GM20000 (cell line): ENCODE data around the gene HAUS3.

Experiments
- DNase-seq: peaks from one replicate; pipeline ENCODE4 v3.0.0; 2012; ENCODE audit warnings: low spot score
- CTCF ChIP-seq: IDR thresholded peaks from 2 replicates; pipeline ENCODE4 v1.5.1; 2012; ENCODE audit warnings: mild to moderate bottlenecking, control low read depth; ENCODE audit errors: extremely low read depth, missing control alignments

The HAUS3 gene

DNA sequence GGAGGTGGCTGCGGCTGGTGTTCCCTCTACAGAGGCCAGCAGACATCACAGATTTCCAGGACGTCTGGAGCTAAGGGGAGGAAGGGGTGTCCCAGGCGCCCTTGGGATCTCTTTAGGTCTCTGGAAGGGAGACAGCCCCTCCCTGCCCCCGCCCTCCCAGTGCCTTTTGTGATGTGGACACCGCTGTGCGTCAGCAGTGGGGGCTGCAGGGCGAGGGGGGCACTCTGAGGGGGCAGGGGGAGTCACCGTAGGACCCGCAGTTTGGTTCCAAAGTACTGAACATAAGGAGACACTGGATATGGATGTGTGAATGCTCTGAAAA is 45.6 kb upstream of the HAUS3 start:
- no peak for TF ChIP-seq CTCF
- DNase-seq: no peak

DNA sequence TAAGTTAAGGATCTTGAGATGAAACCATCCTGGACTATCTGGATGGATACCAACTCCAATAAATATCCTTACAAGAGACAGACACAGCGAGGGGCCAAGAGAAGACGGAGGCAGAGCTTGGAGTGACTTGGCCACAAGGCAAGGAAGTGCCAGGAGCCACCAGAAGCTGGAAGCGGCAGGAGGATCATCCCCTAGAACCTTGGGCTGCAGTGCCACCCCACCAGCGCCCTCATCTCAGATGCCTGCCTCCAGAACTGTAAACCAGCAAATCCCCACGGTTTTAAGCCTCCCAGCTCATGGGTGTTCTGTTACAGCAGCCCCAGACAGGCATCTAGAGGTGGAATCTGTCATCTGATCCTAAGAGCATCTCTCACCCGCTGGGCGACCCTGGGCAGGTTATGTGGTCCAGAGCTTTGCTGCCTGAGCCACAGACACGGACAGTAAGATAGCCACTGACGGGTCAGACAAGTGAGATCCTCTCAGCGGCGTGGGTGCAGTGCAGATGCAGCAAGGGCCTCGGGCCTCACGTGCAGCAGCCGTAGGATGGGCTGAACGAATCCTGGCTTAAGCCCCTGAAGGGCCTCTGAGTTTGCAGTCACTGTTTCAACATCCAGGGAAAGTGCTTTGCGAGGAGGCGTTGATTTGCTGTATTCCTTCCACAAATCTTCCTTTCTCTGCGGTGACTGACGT is 45.1 kb upstream of the HAUS3 start:
- no peak for TF ChIP-seq CTCF
- DNase-seq: no peak

DNA sequence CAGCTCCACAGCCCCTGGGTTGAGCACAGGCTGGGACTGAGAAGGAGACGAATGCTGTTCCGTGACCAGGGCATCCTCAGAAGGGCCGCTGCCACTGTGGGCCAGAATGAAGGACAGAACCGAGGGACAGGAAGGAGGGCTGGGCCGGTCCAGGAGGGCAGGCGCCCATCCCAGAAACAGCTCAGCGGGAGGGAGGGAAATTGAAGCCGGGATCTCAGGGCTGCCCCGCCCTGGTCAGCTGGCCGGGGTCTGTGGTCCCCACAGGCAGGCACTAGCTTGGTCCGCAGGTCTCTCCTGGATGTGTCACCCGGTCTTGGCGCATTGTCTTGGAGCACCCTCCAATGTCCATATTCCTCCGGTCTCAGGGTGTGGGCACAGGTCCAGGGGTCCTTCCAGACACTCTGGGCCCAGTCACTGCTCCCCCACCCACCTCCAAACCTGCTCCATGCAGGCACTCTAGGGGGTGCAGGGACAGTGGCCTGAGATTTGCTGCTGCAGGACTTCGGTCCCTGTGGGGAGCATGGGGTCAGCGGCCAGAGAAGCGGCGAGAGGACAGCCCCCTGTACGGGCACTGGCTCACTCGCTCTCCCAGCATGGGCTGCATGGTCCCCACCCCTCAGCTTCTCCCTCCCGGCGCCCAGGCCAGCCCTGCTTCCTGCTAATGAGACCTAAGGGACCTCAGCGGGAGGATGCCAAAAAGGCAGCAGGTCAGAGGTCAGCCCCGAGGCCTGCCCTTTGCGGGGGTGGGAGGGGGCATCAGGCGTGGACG is 43.9 kb upstream of the HAUS3 start:
- TF ChIP-seq CTCF: no peak
- DNase-seq: no peak

DNA sequence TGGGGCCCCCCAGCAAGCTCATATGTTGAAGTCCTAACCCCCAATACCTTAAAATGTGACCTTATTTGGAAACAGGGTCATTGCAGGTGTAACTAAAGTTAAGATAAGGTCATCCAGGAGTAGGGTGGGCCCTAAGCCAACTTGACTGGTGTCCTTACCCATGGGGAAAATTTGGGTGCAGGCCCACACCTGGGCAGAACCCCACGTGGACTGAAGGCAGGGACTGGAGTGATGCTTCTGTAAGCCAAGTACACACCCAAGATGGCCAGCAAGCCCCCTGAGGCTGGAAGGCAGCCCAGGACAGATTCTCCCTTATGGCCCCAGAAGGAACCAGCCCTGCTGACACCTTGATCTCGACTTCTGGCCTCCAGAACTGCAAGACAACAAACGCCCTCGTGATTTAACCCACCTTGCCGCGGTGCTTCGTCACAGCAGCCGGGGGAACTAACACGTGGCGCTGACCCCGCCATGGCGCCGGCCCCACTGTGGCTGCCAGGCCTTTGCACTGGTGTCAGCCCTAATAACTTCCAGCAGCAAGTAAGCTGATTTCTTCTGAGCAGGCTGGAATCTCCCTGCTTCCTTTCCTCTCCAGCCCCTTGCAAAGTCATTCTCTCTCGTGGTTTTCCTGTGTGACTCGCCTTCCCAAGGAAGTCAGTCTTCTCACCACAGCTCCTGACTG is 43.2 kb upstream of the HAUS3 start:
- DNase-seq: no peak
- no peak for TF ChIP-seq CTCF

DNA sequence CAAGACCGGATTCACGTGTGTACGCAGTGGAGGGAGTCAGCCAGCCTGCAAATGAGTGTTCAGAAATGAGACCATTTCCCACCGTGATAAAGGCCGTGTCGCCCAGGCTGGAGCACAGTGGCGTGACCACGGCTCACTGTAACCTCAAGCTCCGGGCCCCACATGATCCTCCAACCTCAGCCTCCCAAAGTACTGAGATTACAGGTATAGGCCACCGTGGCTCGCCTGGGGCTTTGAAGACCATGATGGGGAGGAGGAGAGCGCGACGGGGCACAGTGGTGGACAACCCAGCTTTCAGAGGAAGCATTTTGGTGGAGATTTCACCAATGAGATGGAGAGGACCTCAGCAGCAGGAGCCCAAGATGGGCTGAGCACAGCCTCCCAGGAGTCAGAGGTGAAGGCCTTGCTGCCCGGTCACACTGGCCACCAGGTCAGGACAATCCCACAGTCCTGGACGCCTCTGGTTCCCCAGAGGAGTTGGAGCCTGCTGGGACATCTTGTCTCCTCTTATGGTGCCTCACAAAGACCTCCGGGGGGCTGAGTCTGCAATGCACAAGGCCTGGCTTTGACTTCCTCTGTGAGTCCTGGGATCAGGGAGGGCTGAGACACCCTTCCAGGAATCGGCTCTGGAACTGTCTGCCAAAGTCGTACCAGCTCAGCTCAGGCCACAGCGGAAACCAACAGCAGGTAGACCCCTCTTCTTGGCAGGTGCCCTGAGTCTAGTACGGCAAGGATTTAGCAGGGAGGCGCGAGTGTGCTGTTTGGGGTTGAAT is 42.4 kb upstream of the HAUS3 start:
- no peak for DNase-seq
- no peak for TF ChIP-seq CTCF

DNA sequence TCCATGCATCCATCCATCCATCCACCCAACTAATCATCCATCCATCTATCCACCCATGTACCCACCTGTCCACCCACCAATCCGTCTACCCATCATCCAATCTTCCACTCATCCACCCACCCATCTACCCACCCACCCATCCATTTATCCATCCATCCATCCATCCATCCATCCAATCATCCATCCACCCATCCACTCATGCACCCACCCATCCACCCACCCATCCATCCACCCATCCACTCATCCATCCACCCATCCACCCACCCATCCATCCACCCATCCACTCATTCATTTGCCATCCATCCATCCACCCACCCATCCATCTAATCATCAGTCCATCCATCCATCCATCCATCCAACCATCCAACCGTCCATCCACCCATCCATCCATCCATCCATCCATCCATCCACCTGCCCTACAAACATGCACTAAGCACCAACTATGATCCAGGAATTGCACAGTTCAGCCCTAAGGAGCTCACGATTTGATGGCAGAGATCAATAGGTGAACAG is 41.3 kb upstream of the HAUS3 start:
- DNase-seq: no peak
- TF ChIP-seq CTCF: no peak
